Immature natural killer cell (primary cell): ENCODE data around the gene POU3F3. TPM values are rescaled to one million over a fixed set of nuclear protein-coding genes. Genes with fewer than 3 reads are reported as not detected.

ENCODE experiments used
- polyA plus RNA-seq, 3 donors: library from polyadenylated mRNA; unstranded; fragments of 300-500 nt; fragmentation: Illumina TruSeq; gene quantifications; one replicate each; pipeline ENCODE4 v1.2.3, GENCODE V29; 2021

The POU3F3 gene
- polyA plus RNA-seq, 3 donors from 2014 or later, result not detected

Other genes with a start within 250 kb of the POU3F3 start
- 10 to 100 TPM; 17.1 to 32.0 (median 20.2) TPM for gene MRPS9, start 184.0 kb downstream of the POU3F3 start, polyA plus RNA-seq